Ovary (tissue), 9 donors: ENCODE data around the gene F12. TPM values are rescaled to one million over a fixed set of nuclear protein-coding genes. Genes with fewer than 3 reads are reported as not detected.

Source experiments
- DNase-seq, 5 donors: peaks; one replicate each; pipeline ENCODE4 v3.0.0-alpha.2; 2019 to 2020
- H3K27ac ChIP-seq, 2 donors: fragments of 200-600 bp; one replicate each; pipeline versions ENCODE4 v1.5.1 to v1.8.0; 2019 to 2022
- H3K27me3 ChIP-seq: fragments of 200-600 bp; one replicate; pipeline ENCODE4 v1.8.0; 2022
- H3K36me3 ChIP-seq: fragments of 200-600 bp; sonication (generic); one replicate; pipeline ENCODE4 v1.5.1; 2019
- H3K4me1 ChIP-seq: one replicate; pipeline ENCODE4 v1.8.1; 2013; ENCODE audit warnings: mild to moderate bottlenecking, moderate library complexity; ENCODE audit not compliant: insufficient read depth
- H3K4me3 ChIP-seq: fragments of 200-600 bp; sonication (generic); one replicate; pipeline ENCODE4 v1.5.1; 2017
- H3K9me3 ChIP-seq, 2 donors: fragments of 200-600 bp in 1 of 2; sonication (generic) in 1 of 2; one replicate each; pipeline versions ENCODE4 v1.5.1 to v1.8.1; 2013 to 2019; ENCODE audit warnings: mild to moderate bottlenecking in 1 of 2, moderate library complexity in 1 of 2
- EP300 ChIP-seq: sonication (generic); formaldehyde crosslinking; IDR thresholded peaks from one replicate; pipeline ENCODE4 v1.6.1; 2017; ENCODE audit warnings: antibody characterized with exemption
- POLR2A ChIP-seq: fragments of 450-650 bp; IDR thresholded peaks from one replicate; pipeline ENCODE4 v1.6.1; 2017; ENCODE audit warnings: antibody characterized with exemption, mild to moderate bottlenecking, moderate library complexity
- WGBS, 3 donors: extraction: QIAGEN DNeasy Blood & Tissue Kit in 1 of 3; methylation state at CpG; one replicate each; pipeline versions ENCODE4 v1.1.5 to v1.1.7; 2013 to 2017; 5-methylcytosine and 5-hydroxymethylcytosine counted together
- intact Hi-C, 4 donors: fragments of 100-400 bp; cut with DNase I; formaldehyde crosslinking; loops; one replicate each; pipeline versions ENCODE4 v1.11.0 to v1.15.1; 2022 to 2023
- polyA plus RNA-seq, 2 donors: library from polyadenylated mRNA; stranded (reverse); fragments of 200-250 nt in 1 of 2; fragments of 350-450 nt in 1 of 2; fragmentation: Illumina TruSeq in 1 of 2; extraction: RNeasy Lipid Tissue Mini Kit (QIAGEN cat#74804) in 1 of 2; gene quantifications; one replicate each; pipeline ENCODE4 v1.2.3, GENCODE V29; 2013 to 2014
- total RNA-seq, 7 donors: library from RNA; depleted of rRNA in 2 of 7; stranded (reverse); fragments of >200 nt in 2 of 7; fragmentation: NEBNext Ultra II Directional in 3 of 7; extraction: Animal tissue kit (Norgen Biotek cat#: 25700) in 3 of 7; gene quantifications; one replicate each; pipeline versions ENCODE4 v1.1.0 to v1.2.4, GENCODE V29; 2016 to 2023
- TF ChIP-seq, protein P1 (sequence below), 3 donors: fragments of 450-650 bp in 2 of 3; fragments of 200-600 bp in 1 of 3; IDR thresholded peaks; one replicate each; pipeline versions ENCODE4 v1.5.1 to v1.8.0; 2016 to 2022; ENCODE audit warnings: antibody characterized with exemption in 3 of 3, mild to moderate bottlenecking in 1 of 3
- donor health status: DM: no; HTN: no; CAD: no; lungs with moderate emphysema.
- donor health status: DM: no; HTN: no; CAD: no.
- donor health status: Bipolar disorder and iron deficiency.
- donor health status: DM: yes; HTN: yes; CAD: no.
- donor health status: DM: no; HTN: no; CAD: no.
- donor health status: DM: yes; HTN: yes; CAD: no.

Gene F12
- total and polyA plus RNA-seq, 9 donors: 0.28 to 1.7 TPM; not detected in 7

DNA sequence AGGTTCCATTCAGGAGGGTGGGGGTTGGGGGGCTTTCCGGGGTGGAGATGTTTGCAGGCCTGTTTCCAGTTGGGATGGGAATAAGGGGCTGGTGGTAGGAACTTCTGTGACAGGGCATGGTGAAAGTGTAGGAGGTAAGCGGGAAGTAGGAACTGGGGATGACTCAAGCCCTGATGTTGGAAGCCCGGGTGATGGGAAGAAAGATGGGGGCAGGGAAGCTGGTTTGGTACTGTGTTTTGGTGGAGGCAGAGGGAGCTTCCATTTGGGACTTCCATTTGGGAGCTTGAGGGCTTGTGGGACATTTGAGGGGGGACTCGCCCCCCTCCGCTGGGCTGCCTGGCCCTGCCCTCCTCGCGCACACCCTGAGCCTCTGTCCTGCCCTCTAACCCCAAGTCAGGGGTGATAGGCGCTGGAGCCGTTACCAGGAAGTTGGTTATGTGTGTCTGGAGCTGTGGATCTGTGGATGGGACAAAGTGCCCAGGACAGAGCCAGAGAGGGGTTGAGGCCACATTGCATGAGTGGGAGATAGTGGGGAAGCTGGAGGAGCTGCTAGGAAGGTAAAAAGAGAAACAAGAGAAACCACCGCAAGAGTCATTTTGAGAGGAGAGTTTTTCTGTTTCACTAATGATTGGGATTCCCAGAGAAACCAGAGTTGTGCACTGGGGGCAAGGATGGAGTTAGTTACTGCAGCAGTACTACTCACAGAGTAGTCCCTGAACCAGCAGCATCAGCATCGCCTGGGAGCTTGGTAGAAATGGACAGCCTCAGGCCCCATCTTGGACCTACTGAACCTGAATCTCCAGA is 45.0 kb downstream of the F12 start:
- WGBS, 3 donors: 76 to 80% (median 77%) methylated on average over 11 of the region's 11 CpGs

DNA sequence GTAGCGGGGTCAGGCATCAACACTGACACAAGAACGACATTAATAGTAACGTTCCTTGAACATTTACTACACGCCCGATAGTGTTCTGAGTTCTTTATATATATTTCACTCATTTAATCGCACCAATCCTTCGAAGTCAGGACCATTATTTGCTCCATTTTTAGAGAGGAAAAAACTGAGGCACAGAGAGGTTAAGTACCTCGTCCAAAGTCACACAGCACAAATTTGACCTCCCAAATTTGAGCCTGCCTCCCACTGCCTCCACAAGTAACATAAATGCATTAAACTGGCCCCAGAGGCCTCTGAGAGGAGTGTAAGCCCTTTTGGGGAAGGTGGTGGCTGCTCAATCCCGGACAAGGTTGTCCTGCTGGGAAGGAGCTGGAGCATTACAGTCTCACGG is 45.8 kb downstream of the F12 start:
- intact Hi-C loops: loop anchor here in 1 of 4 donors (10.0 kb wide), 1 partner anchor 249 kb away; no protein-coding TSS in a partner anchor
- no peak for DNase-seq
- no peaks in the 10 kb centered on the region for H3K36me3 ChIP-seq
- no peaks in the 10 kb centered on the region for H3K27me3 ChIP-seq
- H3K27ac ChIP-seq: no peak overlapping the region
- no peak for TF ChIP-seq EP300
- TF ChIP-seq POLR2A: no peak
- TF ChIP-seq, protein P1, sequence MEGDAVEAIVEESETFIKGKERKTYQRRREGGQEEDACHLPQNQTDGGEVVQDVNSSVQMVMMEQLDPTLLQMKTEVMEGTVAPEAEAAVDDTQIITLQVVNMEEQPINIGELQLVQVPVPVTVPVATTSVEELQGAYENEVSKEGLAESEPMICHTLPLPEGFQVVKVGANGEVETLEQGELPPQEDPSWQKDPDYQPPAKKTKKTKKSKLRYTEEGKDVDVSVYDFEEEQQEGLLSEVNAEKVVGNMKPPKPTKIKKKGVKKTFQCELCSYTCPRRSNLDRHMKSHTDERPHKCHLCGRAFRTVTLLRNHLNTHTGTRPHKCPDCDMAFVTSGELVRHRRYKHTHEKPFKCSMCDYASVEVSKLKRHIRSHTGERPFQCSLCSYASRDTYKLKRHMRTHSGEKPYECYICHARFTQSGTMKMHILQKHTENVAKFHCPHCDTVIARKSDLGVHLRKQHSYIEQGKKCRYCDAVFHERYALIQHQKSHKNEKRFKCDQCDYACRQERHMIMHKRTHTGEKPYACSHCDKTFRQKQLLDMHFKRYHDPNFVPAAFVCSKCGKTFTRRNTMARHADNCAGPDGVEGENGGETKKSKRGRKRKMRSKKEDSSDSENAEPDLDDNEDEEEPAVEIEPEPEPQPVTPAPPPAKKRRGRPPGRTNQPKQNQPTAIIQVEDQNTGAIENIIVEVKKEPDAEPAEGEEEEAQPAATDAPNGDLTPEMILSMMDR (IDR thresholded peaks at IDR 0.05): no peak
- peak overlapping the region; percentile 40 for H3K4me3 ChIP-seq
- 24 to 32% (median 26%) methylated on average over 10 of the region's 10 CpGs for WGBS, 3 donors
- H3K4me1 ChIP-seq: peaks cover 8% of the 10 kb centered on the region
- H3K9me3 ChIP-seq: no peaks in the 10 kb centered on the region

More for the DNA sequence above, 45.0 kb downstream of the F12 start:
- Histone ChIP-seq H3K4me1 (peaks cover 8% of the 10 kb centered on the region), H3K36me3 (no peaks in the 10 kb centered on the region), H3K4me3 (no peak overlapping the region), H3K27ac (no peak overlapping the region), H3K27me3 (no peaks in the 10 kb centered on the region), H3K9me3 (no peaks in the 10 kb centered on the region)
- intact Hi-C loops: loop anchor here in 1 of 4 donors (10.0 kb wide), 1 partner anchor 250 kb away; no protein-coding TSS in a partner anchor
- TF ChIP-seq POLR2A (no peak), EP300 (no peak)
- TF ChIP-seq, protein P1 (IDR thresholded peaks at IDR 0.05): no peak
- no peak for DNase-seq

DNA sequence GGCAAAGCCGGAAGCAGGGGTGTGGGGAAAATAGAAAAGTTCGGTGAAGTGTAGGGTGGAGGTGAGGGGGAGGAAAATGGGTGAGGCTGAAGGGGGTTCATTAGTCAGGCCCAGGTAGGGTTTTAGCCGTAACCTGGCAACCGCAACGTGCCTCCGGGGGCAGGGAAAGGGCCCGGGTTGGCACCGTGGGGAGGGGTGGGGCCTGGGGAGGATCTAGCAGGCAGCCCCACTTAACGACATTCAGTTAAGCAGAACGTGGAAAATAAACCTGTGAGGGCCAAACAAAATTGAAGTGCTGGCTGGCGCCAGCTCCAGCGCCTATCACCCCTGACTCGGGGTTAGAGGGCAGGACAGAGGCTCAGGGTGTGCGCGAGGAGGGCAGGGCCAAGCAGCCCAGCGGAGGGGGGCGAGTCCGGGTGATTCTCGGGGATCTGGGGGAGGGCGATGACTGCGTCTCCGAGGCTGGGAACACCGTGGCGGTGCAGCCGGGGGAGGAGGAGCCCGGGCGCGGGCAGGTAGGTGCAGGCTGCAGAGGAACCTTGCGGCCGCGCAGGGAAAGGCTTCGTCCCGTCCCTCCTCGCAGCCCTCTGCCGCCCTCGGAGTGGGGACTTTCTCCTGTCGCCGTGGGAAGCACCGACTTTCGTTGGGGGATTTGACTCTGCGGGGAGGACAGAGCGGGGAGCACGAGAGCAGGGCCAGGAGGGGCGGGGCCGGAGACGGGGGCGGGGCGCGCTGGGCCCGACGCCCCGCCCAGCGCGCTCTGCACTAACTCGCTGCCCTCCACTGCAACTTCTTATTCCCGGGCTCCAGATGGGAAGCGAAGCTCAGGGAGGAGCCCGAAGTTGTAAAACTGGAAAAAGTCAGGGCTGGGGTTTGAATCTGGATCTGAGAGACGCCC is 46.5 kb downstream of the F12 start:
- intact Hi-C loops: loop anchor here in 1 of 4 donors (10.0 kb wide), 1 partner anchor 248 kb away; no protein-coding TSS in a partner anchor
- peaks cover 8% of the 10 kb centered on the region for H3K4me1 ChIP-seq
- H3K9me3 ChIP-seq: no peaks in the 10 kb centered on the region

GRCh38 chr5:177362292-177362609 is 47.1 kb downstream of the F12 start:
- 55 to 65% (median 63%) methylated on average over 8 of the region's 8 CpGs for WGBS, 3 donors
- Histone ChIP-seq H3K36me3 (no peaks in the 10 kb centered on the region), H3K27ac (no peak overlapping the region), H3K9me3 (no peaks in the 10 kb centered on the region), H3K4me3 (no peak overlapping the region), H3K4me1 (peaks cover 7% of the 10 kb centered on the region), H3K27me3 (no peaks in the 10 kb centered on the region)
- intact Hi-C loops: loop anchor here in 1 of 4 donors (10.0 kb wide), 1 partner anchor 247 kb away; no protein-coding TSS in a partner anchor
- DNase-seq: no peak
- TF ChIP-seq, protein P1 (IDR thresholded peaks at IDR 0.05): no peak

More for the DNA sequence above, 46.5 kb downstream of the F12 start:
- Histone ChIP-seq H3K27ac (no peak overlapping the region), H3K36me3 (no peaks in the 10 kb centered on the region), H3K27me3 (no peaks in the 10 kb centered on the region), H3K4me3 (peak overlapping the region; percentile 40)
- WGBS, 3 donors: 8 to 13% (median 11%) methylated on average over 52 to 59 of the region's 59 CpGs
- TF ChIP-seq EP300: no peak
- no peak for TF ChIP-seq POLR2A
- TF ChIP-seq, protein P1 (IDR thresholded peaks at IDR 0.05): no peak
- DNase-seq: peak; percentile 61 to 78 (median 65)
